Neural progenitor cell (in vitro differentiated cells): ENCODE results near the gene C9orf57.

Experiments
- EZH2 ChIP-seq: fragments of 200-600 bp; sonication (generic); IDR thresholded peaks from 2 replicates; pipeline ENCODE4 v1.6.1; 2017; ENCODE audit warnings: antibody characterized with exemption, mild to moderate bottlenecking, moderate library complexity
- EZH2phosphoT487 ChIP-seq: fragments of 200-600 bp; sonication (generic); IDR thresholded peaks from 2 replicates; pipeline ENCODE4 v1.6.1; 2017; ENCODE audit warnings: antibody characterized with exemption
- TF ChIP-seq, protein P1 (sequence below): fragments of 200-600 bp; sonication (generic); IDR thresholded peaks from 2 replicates; pipeline ENCODE4 v1.5.1; 2017; ENCODE audit warnings: antibody characterized with exemption, mild to moderate bottlenecking

DNA sequence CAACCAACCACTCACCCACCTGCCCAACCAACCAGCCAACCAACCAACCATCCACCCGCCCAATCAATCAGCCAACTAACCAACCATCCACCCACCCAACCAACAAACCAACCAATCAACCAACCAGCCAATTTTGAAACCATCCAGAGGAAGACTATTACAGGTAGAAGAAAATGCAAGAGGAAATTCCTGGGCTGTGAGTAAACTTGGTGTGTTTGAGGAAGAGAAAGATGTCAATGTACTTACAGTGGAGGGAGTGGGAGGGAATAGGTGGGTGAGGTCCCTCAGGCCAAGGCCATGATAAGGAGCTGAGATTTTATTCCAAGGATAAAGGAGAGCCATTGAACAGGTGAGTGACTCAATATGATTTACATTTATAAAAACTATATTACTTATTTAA lies 30.4 kb downstream of the C9orf57 start:
- TF ChIP-seq, protein P1, sequence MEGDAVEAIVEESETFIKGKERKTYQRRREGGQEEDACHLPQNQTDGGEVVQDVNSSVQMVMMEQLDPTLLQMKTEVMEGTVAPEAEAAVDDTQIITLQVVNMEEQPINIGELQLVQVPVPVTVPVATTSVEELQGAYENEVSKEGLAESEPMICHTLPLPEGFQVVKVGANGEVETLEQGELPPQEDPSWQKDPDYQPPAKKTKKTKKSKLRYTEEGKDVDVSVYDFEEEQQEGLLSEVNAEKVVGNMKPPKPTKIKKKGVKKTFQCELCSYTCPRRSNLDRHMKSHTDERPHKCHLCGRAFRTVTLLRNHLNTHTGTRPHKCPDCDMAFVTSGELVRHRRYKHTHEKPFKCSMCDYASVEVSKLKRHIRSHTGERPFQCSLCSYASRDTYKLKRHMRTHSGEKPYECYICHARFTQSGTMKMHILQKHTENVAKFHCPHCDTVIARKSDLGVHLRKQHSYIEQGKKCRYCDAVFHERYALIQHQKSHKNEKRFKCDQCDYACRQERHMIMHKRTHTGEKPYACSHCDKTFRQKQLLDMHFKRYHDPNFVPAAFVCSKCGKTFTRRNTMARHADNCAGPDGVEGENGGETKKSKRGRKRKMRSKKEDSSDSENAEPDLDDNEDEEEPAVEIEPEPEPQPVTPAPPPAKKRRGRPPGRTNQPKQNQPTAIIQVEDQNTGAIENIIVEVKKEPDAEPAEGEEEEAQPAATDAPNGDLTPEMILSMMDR = no peak
- no peak for TF ChIP-seq EZH2
- no peak for TF ChIP-seq EZH2phosphoT487
